Pancreas (tissue), 10 donors: ENCODE measurements around the gene THOC7. TPM values are rescaled to one million over a fixed set of nuclear protein-coding genes. Genes with fewer than 3 reads are reported as not detected.

ENCODE experiments used
- ATAC-seq, 4 donors: fragments of 200-7000 bp; cut with Tn5 transposase; one replicate each; pipeline versions ENCODE4 v1.8.0 to v1.9.1; 2020; ENCODE audit warnings: mild to moderate bottlenecking in 4 of 4, moderate library complexity in 4 of 4
- DNase-seq, 6 donors: peaks; one replicate each; pipeline ENCODE4 v3.0.0-alpha.2; 2020
- FAIRE-seq: peaks from 2 replicates; lab custom pipeline; 2012; peaks lifted over from hg19 to GRCh38; lab: Jason Lieb, UNC
- H3K27ac ChIP-seq, 4 donors: fragments of 200-600 bp; sonication (generic); 1 replicate in 3 of 4; 2 replicates in 1 of 4; pipeline versions ENCODE4 v1.5.0 to v1.8.0; 2020
- H3K27me3 ChIP-seq, 4 donors: fragments of 200-600 bp; one replicate each; pipeline ENCODE4 v1.8.0; 2021
- H3K36me3 ChIP-seq, 3 donors: fragments of 200-600 bp; sonication (generic) in 1 of 3; one replicate each; pipeline versions ENCODE4 v1.5.0 to v1.8.0; 2020 to 2021
- H3K4me1 ChIP-seq, 3 donors: fragments of 200-600 bp; one replicate each; pipeline ENCODE4 v1.8.0; 2021
- H3K4me3 ChIP-seq, 4 donors: fragments of 200-600 bp; sonication (generic) in 2 of 4; one replicate each; pipeline versions ENCODE4 v1.5.0 to v1.8.0; 2020 to 2021
- H3K9me3 ChIP-seq, 4 donors: fragments of 200-600 bp; one replicate each; pipeline ENCODE4 v1.8.0; 2021
- CTCF ChIP-seq, 4 donors: fragments of 200-600 bp; sonication (generic) in 3 of 4; IDR thresholded peaks; one replicate each; pipeline versions ENCODE4 v1.5.0 to v1.8.0; 2021; ENCODE audit warnings: antibody characterized with exemption in 4 of 4
- WGBS, 2 donors: extraction: QIAGEN DNeasy Blood & Tissue Kit; methylation state at CpG; one replicate each; pipeline ENCODE4 v1.1.7; 2013; 5-methylcytosine and 5-hydroxymethylcytosine counted together
- intact Hi-C, 3 donors: fragments of 100-400 bp; cut with DNase I; formaldehyde crosslinking; loops; one replicate each; pipeline versions ENCODE4 v1.11.1 to v1.14.2; 2022
- polyA plus RNA-seq, 2 donors: library from polyadenylated mRNA; stranded (reverse); fragments of 200-250 nt; gene quantifications; one replicate each; pipeline ENCODE4 v1.2.3, GENCODE V29; 2013
- total RNA-seq, 6 donors: library from RNA; stranded (reverse); fragmentation: NEBNext Ultra II Directional in 4 of 6; extraction: Animal tissue kit (Norgen Biotek cat#: 25700) in 4 of 6; gene quantifications; one replicate each; pipeline versions ENCODE4 v1.2.1 to v1.2.4, GENCODE V29; 2021 to 2023
- donor health status: healthy with polysubstance abuse.
- donor health status: DM: no; HTN: no; CAD: no; lungs with moderate emphysema.
- donor health status: DM: no; HTN: no; CAD: no.
- donor health status: control.
- donor health status: control.
- donor health status: Bipolar disorder and iron deficiency.
- donor health status: DM: yes; HTN: yes; CAD: no.
- donor health status: DM: no; HTN: no; CAD: no.
- donor health status: DM: no; HTN: no; CAD: no.
- donor health status: DM: yes; HTN: yes; CAD: no.

The THOC7 gene
- total and polyA plus RNA-seq, 8 donors, result 33.6 to 86.7 (median 40.9) TPM

- no peak overlapping the region for H3K27ac ChIP-seq
- no peak overlapping the region for H3K4me3 ChIP-seq
- intact Hi-C loops, result no loop called here
- H3K27me3 ChIP-seq, result no peaks in the 10 kb centered on the region
- DNase-seq (no peak), ATAC-seq (no peak), FAIRE-seq (no peak)
- 94 to 97% methylated on average over 1 of the region's 1 CpG for WGBS, 2 donors
- H3K36me3 ChIP-seq, result no peaks in the 10 kb centered on the region
- H3K4me1 ChIP-seq, result peaks cover 7 to 21% (median 15%) of the 10 kb centered on the region in 3 donors
- no peak for TF ChIP-seq CTCF (IDR thresholded peaks at IDR 0.05)
- no peaks in the 10 kb centered on the region for H3K9me3 ChIP-seq
These were observed 3.6 kb upstream of the THOC7 start for GRCh38 chr3:63867225-63867624.

GRCh38 chr3:63864965-63865327 lies 1.3 kb upstream of the THOC7 start:
- no peak for TF ChIP-seq CTCF (IDR thresholded peaks at IDR 0.05)
- FAIRE-seq (no peak), DNase-seq (no peak), ATAC-seq (no peak)
- Histone ChIP-seq H3K9me3 (no peaks in the 10 kb centered on the region), H3K36me3 (no peaks in the 10 kb centered on the region), H3K27me3 (no peaks in the 10 kb centered on the region), H3K4me3 (peak overlapping the region; percentile 88 to 95 (median 91)), H3K27ac (peak overlapping the region in 2 of 4 donors; percentile 87 to 88), H3K4me1 (peaks cover 11 to 24% (median 21%) of the 10 kb centered on the region in 3 donors)
- intact Hi-C loops, result no loop called here
- 4 to 6% methylated on average over 3 of the region's 3 CpGs for WGBS, 2 donors

- no peaks in the 10 kb centered on the region for H3K27me3 ChIP-seq
- DNase-seq (peak; percentile 38 to 81 (median 54)), FAIRE-seq (no peak), ATAC-seq (peak; percentile 63 to 78 (median 69))
- no peaks in the 10 kb centered on the region for H3K36me3 ChIP-seq
- peak overlapping the region; percentile 88 to 95 (median 91) for H3K4me3 ChIP-seq
- H3K9me3 ChIP-seq, result no peaks in the 10 kb centered on the region
- no peak for TF ChIP-seq CTCF (IDR thresholded peaks at IDR 0.05)
- intact Hi-C loops, result no loop called here
- peaks cover 16 to 24% (median 21%) of the 10 kb centered on the region in 3 donors for H3K4me1 ChIP-seq
- peak overlapping the region; percentile 59 to 88 (median 82) for H3K27ac ChIP-seq
- 0 to 1% methylated on average over 64 to 93 of the region's 93 CpGs for WGBS, 2 donors
These were observed 681 bp upstream of the THOC7 start for GRCh38 chr3:63864008-63864964.

GRCh38 chr3:63862804-63863149 lies 828 bp downstream of the THOC7 start:
- peak overlapping the region; percentile 51 to 93 (median 87) for H3K27ac ChIP-seq
- FAIRE-seq, result no peak
- peak in 3 of 4 donors; percentile 2 to 36 (median 12) for ATAC-seq
- H3K27me3 ChIP-seq, result no peaks in the 10 kb centered on the region
- H3K4me1 ChIP-seq, result peaks cover 16 to 24% (median 21%) of the 10 kb centered on the region in 3 donors
- WGBS, 2 donors, result 11 to 14% methylated on average over 5 of the region's 5 CpGs
- no peaks in the 10 kb centered on the region for H3K36me3 ChIP-seq
- H3K9me3 ChIP-seq, result no peaks in the 10 kb centered on the region
- intact Hi-C loops, result no loop called here
- TF ChIP-seq CTCF (IDR thresholded peaks at IDR 0.05), result no peak
- no peak for DNase-seq
- H3K4me3 ChIP-seq, result peak overlapping the region; percentile 88 to 95 (median 94)

GRCh38 chr3:63861306-63861705 lies 2.3 kb downstream of the THOC7 start:
- DNase-seq (no peak), ATAC-seq (no peak), FAIRE-seq (no peak)
- Histone ChIP-seq H3K27ac (no peak overlapping the region), H3K36me3 (no peaks in the 10 kb centered on the region), H3K4me3 (no peak overlapping the region), H3K4me1 (peaks cover 16 to 24% (median 21%) of the 10 kb centered on the region in 3 donors), H3K9me3 (no peaks in the 10 kb centered on the region), H3K27me3 (no peaks in the 10 kb centered on the region)
- 81 to 88% methylated on average over 5 of the region's 5 CpGs for WGBS, 2 donors
- TF ChIP-seq CTCF (IDR thresholded peaks at IDR 0.05), result no peak
- intact Hi-C loops, result no loop called here
